Progenitor cell of endocrine pancreas (in vitro differentiated cells): ENCODE measurements around the gene TEPSIN. TPM values are rescaled to one million over a fixed set of nuclear protein-coding genes. Genes with fewer than 3 reads are reported as not detected.
A peak's percentile ranks its signal among the peaks of the same experiment; 100 is the strongest.

ENCODE experiments used
- DNase-seq: peaks from one replicate; pipeline ENCODE4 v3.0.0; 2021; ENCODE audit warnings: low spot score; ENCODE audit not compliant: unreplicated experiment
- H3K27ac Mint-ChIP-seq: 2 replicates; pipeline ENCODE4 v1.8.0; 2021; ENCODE audit warnings: mild to moderate bottlenecking, moderate library complexity, mixed read lengths
- H3K27me3 Mint-ChIP-seq: 2 replicates; pipeline ENCODE4 v1.8.0; 2021; ENCODE audit warnings: mixed read lengths
- H3K36me3 Mint-ChIP-seq: 2 replicates; pipeline ENCODE4 v1.8.0; 2022; ENCODE audit warnings: mixed read lengths; ENCODE audit not compliant: insufficient read depth
- H3K4me1 Mint-ChIP-seq: 2 replicates; pipeline ENCODE4 v1.8.0; 2021; ENCODE audit warnings: low read depth, mixed read lengths
- H3K4me3 Mint-ChIP-seq: 2 replicates; pipeline ENCODE4 v1.8.0; 2021; ENCODE audit warnings: low read depth, mild to moderate bottlenecking, moderate library complexity, mixed read lengths
- H3K9me3 Mint-ChIP-seq: 2 replicates; pipeline ENCODE4 v1.8.0; 2021; ENCODE audit warnings: low read depth, mixed read lengths
- total RNA-seq: library from RNA; stranded (reverse); gene quantifications from 2 replicates; pipeline ENCODE4 v1.2.1, GENCODE V29; 2021
- TF ChIP-seq, protein P1 (sequence below): fragments of 200-600 bp; sonication (generic); IDR thresholded peaks from one replicate; pipeline ENCODE4 v1.5.0; 2021; ENCODE audit warnings: antibody characterized with exemption, mild to moderate bottlenecking; ENCODE audit not compliant: unreplicated experiment

Gene TEPSIN
- total RNA-seq, 1 donor from 2014 or later = 63.2 TPM

DNA sequence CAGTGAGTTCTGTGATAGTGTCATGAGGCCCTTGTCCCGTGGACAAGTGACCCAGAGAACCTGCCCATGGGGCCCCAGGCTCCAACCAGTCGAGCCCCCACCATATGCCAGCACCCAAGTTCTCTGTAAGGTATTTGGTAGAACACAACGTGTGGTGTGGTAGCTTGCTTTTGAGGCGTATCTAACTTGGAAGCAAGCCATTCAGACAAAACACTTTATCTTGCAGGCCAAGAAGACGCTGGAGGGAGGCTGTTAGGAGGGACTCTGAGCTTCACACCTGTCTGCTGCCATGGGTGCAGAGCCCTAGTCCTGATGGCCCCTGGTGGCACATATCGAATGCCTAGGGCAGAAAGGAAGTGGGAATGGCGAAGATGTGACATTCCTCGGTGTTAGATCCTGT, 1.9 kb upstream of the TEPSIN start:
- Mint-ChIP-seq H3K4me3 (peak overlapping the region; percentile 89), H3K27ac (no peak overlapping the region), H3K4me1 (peaks cover 10% of the 10 kb centered on the region), H3K27me3 (no peaks in the 10 kb centered on the region), H3K36me3 (peaks cover 1% of the 10 kb centered on the region), H3K9me3 (no peaks in the 10 kb centered on the region)
- no peak for DNase-seq
- TF ChIP-seq, protein P1, sequence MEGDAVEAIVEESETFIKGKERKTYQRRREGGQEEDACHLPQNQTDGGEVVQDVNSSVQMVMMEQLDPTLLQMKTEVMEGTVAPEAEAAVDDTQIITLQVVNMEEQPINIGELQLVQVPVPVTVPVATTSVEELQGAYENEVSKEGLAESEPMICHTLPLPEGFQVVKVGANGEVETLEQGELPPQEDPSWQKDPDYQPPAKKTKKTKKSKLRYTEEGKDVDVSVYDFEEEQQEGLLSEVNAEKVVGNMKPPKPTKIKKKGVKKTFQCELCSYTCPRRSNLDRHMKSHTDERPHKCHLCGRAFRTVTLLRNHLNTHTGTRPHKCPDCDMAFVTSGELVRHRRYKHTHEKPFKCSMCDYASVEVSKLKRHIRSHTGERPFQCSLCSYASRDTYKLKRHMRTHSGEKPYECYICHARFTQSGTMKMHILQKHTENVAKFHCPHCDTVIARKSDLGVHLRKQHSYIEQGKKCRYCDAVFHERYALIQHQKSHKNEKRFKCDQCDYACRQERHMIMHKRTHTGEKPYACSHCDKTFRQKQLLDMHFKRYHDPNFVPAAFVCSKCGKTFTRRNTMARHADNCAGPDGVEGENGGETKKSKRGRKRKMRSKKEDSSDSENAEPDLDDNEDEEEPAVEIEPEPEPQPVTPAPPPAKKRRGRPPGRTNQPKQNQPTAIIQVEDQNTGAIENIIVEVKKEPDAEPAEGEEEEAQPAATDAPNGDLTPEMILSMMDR = no peak

DNA sequence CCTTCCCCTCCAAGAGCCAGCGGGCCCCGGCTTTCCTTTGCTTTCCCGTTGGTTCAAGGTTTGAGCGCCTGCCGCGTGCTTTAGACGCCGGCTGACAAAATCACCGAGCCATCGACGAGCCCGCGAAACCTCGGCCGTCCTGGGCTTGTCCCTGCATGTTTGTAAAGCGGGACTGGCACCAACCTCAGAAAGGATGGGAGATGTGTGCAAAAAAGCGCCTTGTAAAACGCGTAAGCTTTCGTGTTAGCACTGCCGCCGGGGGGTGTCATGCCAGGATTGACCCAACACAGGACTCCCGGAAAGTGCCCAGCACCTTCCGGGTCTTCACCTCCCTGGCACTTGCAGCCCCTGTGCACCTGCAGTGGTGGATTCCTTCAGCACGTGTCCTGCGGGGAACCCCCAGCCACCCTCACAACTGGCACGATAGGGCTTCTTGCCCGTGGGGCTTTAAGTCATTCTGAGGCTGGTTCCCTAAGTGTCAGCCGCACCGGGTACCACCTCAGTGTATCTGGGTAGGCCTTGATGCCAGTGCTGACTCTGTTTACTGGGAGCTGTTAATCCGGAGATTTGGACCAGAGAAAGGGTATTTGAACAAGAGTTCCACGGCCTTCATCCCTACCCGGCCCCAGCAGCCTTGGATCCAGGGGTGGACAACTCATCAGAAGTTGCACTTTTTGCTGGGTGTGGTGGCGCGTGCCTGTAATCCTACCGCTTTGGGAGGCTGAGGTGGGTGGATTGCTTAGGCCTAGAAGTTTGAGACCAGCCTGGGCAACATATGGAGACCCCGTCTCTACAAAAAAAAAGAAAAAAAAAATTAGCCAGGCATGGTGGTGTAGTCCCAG, 1.1 kb upstream of the TEPSIN start:
- no peaks in the 10 kb centered on the region for H3K9me3 Mint-ChIP-seq
- DNase-seq = no peak
- TF ChIP-seq, protein P1 = no peak

DNA sequence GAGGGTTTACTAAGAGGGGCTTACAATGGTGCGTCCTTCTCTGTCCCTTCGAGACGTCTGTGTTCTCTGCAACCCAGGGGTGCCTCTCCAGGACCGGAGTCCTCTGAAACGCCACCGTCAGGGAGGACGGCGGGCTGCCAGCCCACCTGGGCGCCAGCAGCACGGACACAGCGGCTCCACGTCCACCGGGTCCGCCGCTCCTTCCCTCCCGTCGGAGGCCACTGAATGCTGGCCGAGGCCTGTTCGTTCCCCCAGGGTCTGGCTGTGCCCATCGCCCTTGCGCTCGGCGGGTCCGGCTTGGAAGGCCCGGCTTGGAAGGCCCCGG, 403 bp downstream of the TEPSIN start:
- H3K9me3 Mint-ChIP-seq = no peaks in the 10 kb centered on the region
- no peaks in the 10 kb centered on the region for H3K27me3 Mint-ChIP-seq
- no peak overlapping the region for H3K27ac Mint-ChIP-seq
- peaks cover 5% of the 10 kb centered on the region for H3K36me3 Mint-ChIP-seq
- no peak for DNase-seq
- TF ChIP-seq, protein P1 = no peak
- peak overlapping the region; percentile 83 for H3K4me3 Mint-ChIP-seq
- peaks cover 12% of the 10 kb centered on the region for H3K4me1 Mint-ChIP-seq

More for the DNA sequence above, 1.1 kb upstream of the TEPSIN start:
- Mint-ChIP-seq H3K36me3 (peaks cover 2% of the 10 kb centered on the region), H3K4me1 (peaks cover 11% of the 10 kb centered on the region), H3K4me3 (peak overlapping the region; percentile 89), H3K27ac (peak overlapping the region; percentile 94), H3K27me3 (no peaks in the 10 kb centered on the region)

DNA sequence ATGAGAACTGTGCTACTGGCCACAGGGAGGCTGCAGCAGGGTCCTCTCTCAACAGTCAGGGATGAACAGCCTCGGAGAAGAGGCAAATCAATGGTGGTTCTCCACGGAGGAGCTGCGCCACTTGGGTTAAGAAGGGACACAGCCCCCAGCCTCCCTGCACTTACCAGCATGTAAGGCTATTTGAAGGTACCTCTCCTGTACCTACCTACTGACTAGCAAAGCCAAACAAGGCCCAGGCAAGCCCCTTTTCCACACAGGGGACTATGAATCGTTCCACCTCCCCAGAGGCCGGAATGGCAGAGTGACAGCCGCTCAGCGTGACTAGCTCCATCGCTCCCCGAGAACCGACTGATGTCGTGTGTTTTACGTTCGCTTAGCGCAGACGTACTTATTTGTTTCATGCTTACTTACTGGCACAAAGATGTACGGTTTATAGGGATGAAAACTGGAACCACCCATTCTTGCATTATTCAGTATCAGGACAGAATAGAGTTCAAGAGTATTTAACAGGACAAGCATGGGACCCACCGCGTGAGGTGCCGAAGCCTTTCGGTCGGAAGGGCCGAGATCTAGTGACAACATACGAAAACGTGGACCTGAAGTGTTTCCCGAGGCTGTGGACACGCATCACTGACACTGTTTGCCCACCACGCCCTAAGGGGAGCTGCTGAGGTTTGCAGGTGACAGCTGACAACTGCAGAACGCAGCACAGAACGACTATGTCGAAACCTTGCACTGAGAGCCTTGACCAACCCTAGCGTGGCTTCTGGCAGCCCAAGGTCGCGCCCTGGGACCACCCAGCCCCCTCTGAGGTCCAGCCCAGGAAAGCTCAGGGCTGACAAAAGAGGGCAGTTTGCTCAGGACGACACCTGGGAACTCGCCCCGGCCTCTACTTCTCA, 1.0 kb downstream of the TEPSIN start:
- H3K36me3 Mint-ChIP-seq = peaks cover 5% of the 10 kb centered on the region
- H3K4me1 Mint-ChIP-seq = peaks cover 12% of the 10 kb centered on the region
- no peaks in the 10 kb centered on the region for H3K9me3 Mint-ChIP-seq
- no peaks in the 10 kb centered on the region for H3K27me3 Mint-ChIP-seq
- peak overlapping the region; percentile 83 for H3K4me3 Mint-ChIP-seq
- TF ChIP-seq, protein P1 = no peak
- no peak for DNase-seq
- H3K27ac Mint-ChIP-seq = no peak overlapping the region

DNA sequence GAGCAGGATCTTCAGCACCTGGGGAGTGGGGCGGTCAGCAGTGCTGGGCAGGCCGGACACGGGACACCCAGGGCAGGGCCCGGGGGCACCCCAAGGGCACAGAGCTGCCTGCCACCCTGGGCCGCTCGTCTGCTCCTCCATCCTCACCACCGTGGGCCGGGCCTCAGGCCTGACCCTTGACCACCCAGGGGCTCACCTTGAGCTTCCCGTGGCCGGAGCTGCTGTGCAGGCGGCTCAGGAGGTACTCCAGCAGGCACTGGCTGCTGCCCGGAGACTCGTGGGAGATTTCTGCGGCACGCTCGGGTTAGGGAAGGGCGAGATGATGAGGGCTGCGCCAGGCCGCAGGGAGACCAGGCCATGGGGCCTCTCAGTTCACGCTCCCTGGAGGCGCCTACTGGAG, 2.1 kb downstream of the TEPSIN start:
- Mint-ChIP-seq H3K27me3 (no peaks in the 10 kb centered on the region), H3K27ac (no peak overlapping the region), H3K4me1 (peaks cover 12% of the 10 kb centered on the region), H3K4me3 (peak overlapping the region; percentile 83), H3K9me3 (no peaks in the 10 kb centered on the region), H3K36me3 (peaks cover 5% of the 10 kb centered on the region)
- DNase-seq = no peak
- TF ChIP-seq, protein P1 = no peak
